HCT116 (cell line): ENCODE data around the gene RASAL2. TPM values are rescaled to one million over a fixed set of nuclear protein-coding genes. Genes with fewer than 3 reads are reported as not detected.

ENCODE experiments used
- ATAC-seq: fragments of 200-7000 bp; cut with Tn5 transposase; 2 replicates; pipeline ENCODE4 v1.9.1; 2020; ENCODE audit warnings: mild to moderate bottlenecking, moderate library complexity
- BruUV-seq: library from RNA; stranded (reverse); fragments of 400-500 nt; replicated peaks from 2 replicates; lab custom pipeline; 2021; lab: Mats Ljungman, UMichigan
- CTCF ChIA-PET: fragments of 300-600 bp; sonication (Branson Sonifier 250); formaldehyde crosslinking; loops from one replicate; lab custom pipeline; 2021; ENCODE audit warnings: antibody characterized with exemption; lab: Charles Lee
- POLR2A ChIA-PET: fragments of 300-600, 350-600 bp; sonication (Branson Sonifier 250); formaldehyde crosslinking; loops from one replicate; lab custom pipeline; 2021; ENCODE audit warnings: antibody characterized with exemption; lab: Charles Lee
- RAD21 ChIA-PET, 2 experiments: fragments of 300-600 bp; sonication (Branson Sonifier 250); formaldehyde crosslinking; loops; one replicate each; lab custom pipeline; 2023; ENCODE audit warnings: low total read pairs in 2 of 2; ENCODE audit not compliant: uncharacterized antibody in 2 of 2, unreplicated experiment in 2 of 2, low non-redundant PET in 1 of 2; lab: Charles Lee
- DNase-seq: peaks from one replicate; pipeline ENCODE4 v3.0.0-alpha.2; 2010; ENCODE audit warnings: low read depth, low spot score
- H2AFZ ChIP-seq: fragments of 200-600 bp; shearing (Covaris generic), sonication (generic); 2 replicates; pipeline ENCODE4 v1.6.1; 2017; ENCODE audit warnings: low read depth, mixed run types, mixed read lengths, antibody characterized with exemption, low read length; ENCODE audit not compliant: poor library complexity, severe bottlenecking
- H3K27ac ChIP-seq: 2 replicates; pipeline ENCODE4 v1.5.1; 2012; ENCODE audit warnings: low read depth, low read length
- H3K27me3 ChIP-seq: fragments of 200-600 bp; sonication (generic); 2 replicates; pipeline ENCODE4 v1.6.1; 2016; ENCODE audit warnings: mixed run types, low read length, mixed read lengths; ENCODE audit not compliant: insufficient read depth
- H3K36me3 ChIP-seq, 2 experiments: fragments of 200-500 bp in 1 of 2; fragments of 200-600 bp in 1 of 2; sonication (Bioruptor generic) in 1 of 2; sonication (generic) in 1 of 2; 2 replicates each; pipeline versions ENCODE4 v1.5.1 to v1.6.1; 2014 to 2016; ENCODE audit warnings: low read length in 2 of 2, inconsistent platforms in 1 of 2, mixed read lengths in 1 of 2, mixed run types in 1 of 2; ENCODE audit not compliant: insufficient read depth in 2 of 2, control insufficient read depth in 1 of 2
- H3K4me1 ChIP-seq, 2 experiments: fragments of 200-600 bp in 1 of 2; sonication (generic) in 1 of 2; 2 replicates each; pipeline versions ENCODE4 v1.5.1 to v1.6.1; 2012 to 2017; ENCODE audit warnings: low read length in 2 of 2, inconsistent platforms in 1 of 2, mild to moderate bottlenecking in 1 of 2, mixed read lengths in 1 of 2, mixed run types in 1 of 2, moderate library complexity in 1 of 2; ENCODE audit not compliant: insufficient read depth in 2 of 2, control insufficient read depth in 1 of 2
- H3K4me2 ChIP-seq: fragments of 200-600 bp; sonication (generic); 2 replicates; pipeline ENCODE4 v1.6.1; 2017; ENCODE audit warnings: mixed run types, low read length, mixed read lengths
- H3K4me3 ChIP-seq, 2 experiments: fragments of 200-600 bp in 1 of 2; sonication (generic) in 1 of 2; replicated peaks in 1 of 2; 2 replicates each; pipeline ENCODE4 v1.5.1; 2011 to 2016; ENCODE audit warnings: low read length in 2 of 2, control low read depth in 1 of 2, low read depth in 1 of 2, mild to moderate bottlenecking in 1 of 2, mixed read lengths in 1 of 2, mixed run types in 1 of 2
- H3K79me2 ChIP-seq: fragments of 200-600 bp; sonication (generic); 2 replicates; pipeline ENCODE4 v1.6.1; 2017; ENCODE audit warnings: mild to moderate bottlenecking, mixed run types, low read length, moderate library complexity, mixed read lengths; ENCODE audit not compliant: insufficient read depth
- H3K9ac ChIP-seq: fragments of 200-600 bp; sonication (generic); 2 replicates; pipeline ENCODE4 v1.6.1; 2016; ENCODE audit warnings: low read length, mixed read lengths
- H3K9me2 ChIP-seq: fragments of 200-600 bp; sonication (generic), shearing (Covaris generic); 2 replicates; pipeline ENCODE4 v1.6.1; 2017; ENCODE audit warnings: mixed run types, mild to moderate bottlenecking, moderate library complexity; ENCODE audit not compliant: insufficient read depth
- H3K9me3 ChIP-seq, 2 experiments: fragments of 200-500 bp in 1 of 2; fragments of 200-600 bp in 1 of 2; sonication (Bioruptor generic) in 1 of 2; sonication (generic) in 1 of 2; 2 replicates each; pipeline ENCODE4 v1.6.1; 2014 to 2017; ENCODE audit warnings: low read length in 2 of 2, mixed read lengths in 2 of 2, inconsistent platforms in 1 of 2, low read depth in 1 of 2, mild to moderate bottlenecking in 1 of 2, mixed run types in 1 of 2, moderate library complexity in 1 of 2; ENCODE audit not compliant: control insufficient read depth in 1 of 2, insufficient read depth in 1 of 2
- H4K20me1 ChIP-seq: fragments of 200-600 bp; sonication (generic), shearing (Covaris generic); 2 replicates; pipeline ENCODE4 v1.6.1; 2017; ENCODE audit warnings: mixed run types, mild to moderate bottlenecking, moderate library complexity; ENCODE audit not compliant: insufficient read depth
- CBX3 ChIP-seq: IDR thresholded peaks from 2 replicates; pipeline ENCODE4 v1.6.1; 2012; ENCODE audit warnings: low read depth
- CEBPB ChIP-seq: IDR thresholded peaks from 2 replicates; pipeline ENCODE4 v1.6.1; 2012; ENCODE audit warnings: low read depth
- CTCF ChIP-seq, 3 experiments: fragments of 200-600 bp in 1 of 3; sonication (generic) in 1 of 3; IDR thresholded peaks in 2 of 3; conservative IDR thresholded peaks in 1 of 3; 2 replicates each; pipeline ENCODE4 v1.5.1; 2012 to 2017; ENCODE audit warnings: low read depth in 2 of 3, low read length in 2 of 3, antibody characterized with exemption in 1 of 3, borderline replicate concordance in 1 of 3, control low read depth in 1 of 3, mild to moderate bottlenecking in 1 of 3, mixed read lengths in 1 of 3, mixed run types in 1 of 3, moderate library complexity in 1 of 3; ENCODE audit not compliant: insufficient read depth in 1 of 3
- EGR1 ChIP-seq: IDR thresholded peaks from 2 replicates; pipeline ENCODE4 v1.6.1; 2012; ENCODE audit warnings: low read depth
- ELF1 ChIP-seq: IDR thresholded peaks from 2 replicates; pipeline ENCODE4 v1.6.1; 2012; ENCODE audit warnings: low read depth, borderline replicate concordance
- EZH2phosphoT487 ChIP-seq: fragments of 200-600 bp; IDR thresholded peaks from 2 replicates; pipeline ENCODE4 v1.6.1; 2018; ENCODE audit warnings: antibody characterized with exemption, borderline replicate concordance
- JUND ChIP-seq: IDR thresholded peaks from 2 replicates; pipeline ENCODE4 v1.6.1; 2012
- MAX ChIP-seq: IDR thresholded peaks from 2 replicates; pipeline ENCODE4 v1.6.1; 2012
- POLR2A ChIP-seq: IDR thresholded peaks from 2 replicates; pipeline ENCODE4 v1.7.0; 2011; ENCODE audit warnings: borderline replicate concordance; ENCODE audit not compliant: insufficient read depth, insufficient read length; ENCODE audit errors: extremely low read depth
- POLR2AphosphoS5 ChIP-seq: IDR thresholded peaks from 2 replicates; pipeline ENCODE4 v1.6.1; 2011; ENCODE audit warnings: mild to moderate bottlenecking, low read depth, low read length, moderate library complexity
- SP1 ChIP-seq: IDR thresholded peaks from 2 replicates; pipeline ENCODE4 v1.6.1; 2012; ENCODE audit warnings: low read depth
- ZFX ChIP-seq: fragments of 450-650 bp; IDR thresholded peaks from 2 replicates; pipeline ENCODE4 v1.6.1; 2017
- ZNF274 ChIP-seq: fragments of 200-500 bp; sonication (Bioruptor generic); IDR thresholded peaks from 2 replicates; pipeline ENCODE4 v1.6.1; 2014; ENCODE audit warnings: mild to moderate bottlenecking, low read depth, low read length, inconsistent platforms
- intact Hi-C: fragments of 100-400 bp; cut with micrococcal nuclease; formaldehyde crosslinking; loops from 2 replicates; pipeline ENCODE4 v1.10.0; 2022
- total RNA-seq: library from RNA; stranded (reverse); gene quantifications from one replicate; pipeline ENCODE4 v1.2.1, GENCODE V29; 2021; ENCODE audit not compliant: unreplicated experiment
- TF ChIP-seq, protein P1 (sequence below): IDR thresholded peaks from 2 replicates; pipeline ENCODE4 v1.6.1; 2012

RASAL2 gene
- total RNA-seq, 1 experiment from 2014 or later = 11.7 TPM

GRCh38 chr1:178307264-178307663 lies 213.4 kb downstream of the RASAL2 start:
- Histone ChIP-seq H3K27me3 (no peaks in the 10 kb centered on the region), H3K4me1 (peaks cover 8 to 15% of the 10 kb centered on the region in 2 experiments; a peak in 3 of 4 replicates), H3K9me2 (no peaks in the 10 kb centered on the region), H3K9ac (no peak overlapping the region), H3K4me2 (no peak overlapping the region), H2AFZ (no peak overlapping the region), H3K9me3 (no peaks in the 10 kb centered on the region), H3K36me3 (no peaks in the 10 kb centered on the region), H3K79me2 (no peaks in the 10 kb centered on the region), H3K4me3 (no peak overlapping the region), H4K20me1 (no peaks in the 10 kb centered on the region), H3K27ac (no peak overlapping the region)
- ChIA-PET CTCF (interaction anchor here (1.5 kb wide), 1 partner anchor 696 kb away, joined by 3 read pairs; no protein-coding TSS in a partner anchor), RAD21 (no interaction called here), POLR2A (no interaction called here)
- no TSS peak for BruUV-seq
- TF ChIP-seq POLR2A (no peak), EZH2phosphoT487 (no peak), CEBPB (no peak), ELF1 (no peak), EGR1 (no peak), CTCF (IDR thresholded peaks at IDR 0.05 in 2 of 3, conservative IDR thresholded peaks at IDR 0.05 in 1 of 3; ENCODE audit: borderline replicate concordance in 1 of 3, insufficient read depth in 1 of 3, low read depth in 2 of 3, low read length in 2 of 3) (no peak), CBX3 (no peak), MAX (no peak), ZNF274 (no peak), JUND (no peak), SP1 (no peak), ZFX (no peak), POLR2AphosphoS5 (no peak)
- TF ChIP-seq, protein P1, sequence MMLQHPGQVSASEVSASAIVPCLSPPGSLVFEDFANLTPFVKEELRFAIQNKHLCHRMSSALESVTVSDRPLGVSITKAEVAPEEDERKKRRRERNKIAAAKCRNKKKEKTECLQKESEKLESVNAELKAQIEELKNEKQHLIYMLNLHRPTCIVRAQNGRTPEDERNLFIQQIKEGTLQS = no peak
- no peak for DNase-seq
- ATAC-seq = no peak
- intact Hi-C loops = no loop called here
